SW 1271 (cell line): ENCODE data around the gene SLC12A1.

Experiments used
- DNase-seq, 2 experiments: peaks; one replicate each; lab custom pipeline; 2025; lab: John Stamatoyannopoulos, UW

The SLC12A1 gene

DNA sequence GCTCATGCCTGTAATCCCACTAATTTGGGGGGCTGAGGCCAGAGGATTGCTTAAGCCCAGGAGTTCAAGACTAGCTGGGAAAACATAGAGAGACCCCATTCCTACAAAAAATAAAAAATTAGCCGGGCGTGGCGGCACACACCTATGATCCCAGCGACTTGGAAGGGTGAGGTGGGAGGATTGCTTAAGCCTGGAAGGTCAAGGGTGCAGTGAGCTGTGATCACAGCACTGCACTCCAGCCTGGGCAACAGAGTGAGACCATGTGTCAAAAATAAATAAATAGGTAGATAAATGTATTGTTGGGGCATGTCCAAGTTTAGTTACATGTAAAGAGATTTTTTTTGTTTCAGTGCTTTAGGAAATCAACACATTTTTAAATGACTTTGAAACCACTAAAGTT is 36.4 kb downstream of the SLC12A1 start:
- no peak for DNase-seq

DNA sequence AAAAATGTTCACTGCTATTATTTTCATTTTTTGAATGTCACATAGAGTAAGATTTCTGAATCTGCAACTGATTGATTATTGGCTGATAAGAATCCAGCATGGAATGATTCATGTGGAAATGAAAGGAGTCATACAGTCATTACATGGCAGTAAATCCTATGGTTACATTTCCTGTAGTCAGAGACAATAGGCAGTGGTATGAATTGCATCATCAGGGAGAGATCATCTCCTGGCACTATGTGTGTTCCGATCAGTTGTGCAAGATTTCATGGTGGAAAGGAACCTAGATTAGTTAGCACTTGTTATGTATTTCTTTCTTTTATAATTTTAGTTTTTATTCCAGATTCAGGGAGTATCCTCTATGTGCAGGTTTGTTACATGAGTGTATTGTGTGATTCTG is 38.8 kb downstream of the SLC12A1 start:
- no peak for DNase-seq

DNA sequence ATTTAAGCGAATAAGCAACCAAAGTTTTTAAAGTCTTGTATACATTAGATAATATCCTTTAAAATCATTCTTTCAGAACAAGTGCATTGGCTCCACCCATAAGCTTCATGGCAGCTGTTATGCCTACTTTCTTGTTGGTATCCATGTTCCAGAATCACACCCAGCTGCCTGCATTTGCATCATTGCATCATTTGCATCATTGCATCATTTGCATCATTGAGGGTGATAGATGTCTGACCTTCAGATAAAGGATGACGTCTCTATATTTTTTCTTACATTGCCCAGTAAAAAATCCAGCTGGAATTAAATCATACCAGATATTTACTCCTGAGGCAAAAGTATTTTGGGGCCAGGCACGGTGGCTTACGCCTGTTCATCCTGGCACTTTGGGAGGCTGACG is 42.3 kb downstream of the SLC12A1 start:
- no peak for DNase-seq

DNA sequence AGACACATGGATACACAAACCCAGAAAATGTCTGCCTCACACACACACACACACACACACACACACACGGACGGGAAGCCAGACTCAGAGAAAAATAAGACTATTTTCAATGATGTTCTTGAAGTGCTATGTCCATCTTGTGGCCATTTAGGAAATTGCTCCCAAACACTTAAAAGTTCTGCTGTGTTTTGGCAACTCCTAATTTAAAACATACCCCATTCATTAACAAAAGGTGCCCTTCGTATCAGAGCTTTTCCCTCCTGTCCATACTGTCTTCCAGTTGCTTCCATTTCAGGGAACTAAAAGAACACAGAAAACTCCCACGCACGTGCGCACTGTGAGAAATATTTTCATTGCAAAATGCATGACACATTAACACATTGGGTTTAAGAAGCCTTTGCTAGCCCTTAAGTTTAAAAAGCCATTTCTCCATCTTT is 44.6 kb downstream of the SLC12A1 start:
- DNase-seq: peak; percentile 6 to 44

DNA sequence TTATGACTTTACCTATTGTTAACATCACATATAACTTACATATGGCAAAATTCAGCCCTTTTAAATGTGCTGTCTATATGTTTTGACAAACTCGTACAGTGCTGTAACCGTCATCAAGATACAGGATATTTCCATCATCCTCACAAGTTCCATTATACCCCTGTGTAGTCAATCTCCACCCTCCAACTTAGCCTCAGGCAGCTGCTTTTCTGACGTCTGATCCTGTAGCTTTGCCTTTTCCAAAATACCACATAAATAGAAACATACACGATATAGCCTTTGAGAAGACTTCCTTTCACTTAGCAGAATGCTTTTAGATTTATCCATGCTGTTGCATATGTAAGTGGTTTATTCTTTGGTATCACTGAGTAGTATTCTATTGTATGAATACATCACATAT is 47.1 kb downstream of the SLC12A1 start:
- no peak for DNase-seq

DNA sequence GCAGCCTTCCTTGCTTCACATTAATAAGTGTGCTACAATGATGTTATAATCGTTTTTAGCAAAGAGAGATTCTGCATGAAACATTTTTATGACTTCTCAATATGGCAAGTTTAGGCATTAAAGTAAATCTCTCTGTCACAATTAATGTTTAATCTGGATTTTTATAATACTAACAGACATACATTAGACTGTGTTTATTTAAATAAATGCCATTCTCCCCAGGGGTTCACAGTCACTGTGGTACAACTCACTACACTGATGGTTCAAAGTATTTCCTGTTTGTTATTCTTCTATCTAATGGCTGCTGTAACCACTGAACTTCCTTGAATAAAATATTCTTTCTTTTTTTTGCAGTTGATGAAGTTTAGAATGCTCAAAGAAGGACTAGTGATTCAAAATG is 59.0 kb downstream of the SLC12A1 start:
- DNase-seq: no peak

DNA sequence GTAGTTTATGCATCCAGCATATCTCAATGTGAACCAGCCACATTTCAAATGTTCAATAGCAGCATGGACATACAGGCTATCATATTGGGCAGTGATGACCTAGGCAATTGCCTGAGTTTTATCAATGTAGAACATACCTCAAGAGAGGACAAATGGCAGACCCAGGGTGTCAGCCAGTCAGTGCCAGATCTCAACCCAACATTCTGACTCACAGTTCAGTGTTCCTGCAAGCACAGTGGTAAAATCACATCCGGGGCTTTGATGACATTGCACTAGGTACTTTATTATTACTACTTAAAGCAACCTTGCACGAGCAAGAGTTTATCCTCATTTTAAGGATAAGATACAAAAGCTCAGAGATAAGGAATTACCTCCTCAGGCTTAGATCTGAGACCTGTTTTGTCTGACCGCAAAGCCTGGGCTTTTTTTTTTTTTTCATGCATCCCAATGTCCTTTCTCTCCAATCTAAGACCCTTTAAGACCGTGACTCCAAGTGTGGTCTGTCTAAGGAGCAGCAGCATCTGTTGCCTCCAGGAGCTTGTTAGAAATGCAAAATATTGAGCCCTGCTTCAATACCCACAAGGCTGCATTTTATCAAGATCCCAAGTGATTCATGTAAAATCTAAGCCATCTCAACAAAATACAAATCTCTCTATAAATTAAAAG is 60.1 kb downstream of the SLC12A1 start:
- no peak for DNase-seq

DNA sequence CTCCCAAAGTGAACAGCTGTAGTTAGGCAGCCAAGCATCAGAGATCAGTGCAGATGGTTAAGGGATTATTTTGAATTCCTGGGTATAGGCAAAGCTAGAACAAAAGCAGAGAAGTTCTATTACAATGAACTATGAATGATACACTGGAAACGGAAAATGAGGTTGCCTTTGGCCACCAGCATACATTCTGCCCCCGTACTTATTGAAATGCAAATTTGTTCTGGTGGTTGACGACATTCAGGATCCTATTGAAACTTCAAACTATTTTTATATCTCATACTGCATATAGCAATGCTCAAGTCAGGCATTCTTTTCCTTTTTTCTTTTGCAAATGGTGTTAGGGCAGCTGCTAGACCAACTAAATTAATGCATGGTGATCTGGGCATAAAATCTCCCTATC is 61.7 kb downstream of the SLC12A1 start:
- no peak for DNase-seq

DNA sequence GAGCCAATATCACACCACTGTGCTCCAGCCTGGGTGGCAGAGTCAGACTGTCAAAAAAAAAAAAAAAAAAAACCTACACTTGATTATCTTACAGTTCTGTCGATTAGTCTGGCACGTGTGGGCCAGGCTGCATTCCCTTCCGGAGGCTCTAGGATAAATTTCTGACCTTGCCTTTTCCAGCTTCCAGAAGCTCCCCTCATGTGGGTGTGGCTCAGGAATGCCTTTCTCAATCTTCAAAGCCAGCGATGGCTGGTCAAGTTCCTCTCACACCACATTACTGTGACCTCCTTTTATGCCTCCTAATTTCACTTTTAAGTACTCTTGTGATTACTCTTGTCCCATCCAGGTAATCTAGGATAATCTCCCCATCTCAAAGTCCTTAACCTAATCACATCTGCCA is 66.9 kb downstream of the SLC12A1 start:
- no peak for DNase-seq

DNA sequence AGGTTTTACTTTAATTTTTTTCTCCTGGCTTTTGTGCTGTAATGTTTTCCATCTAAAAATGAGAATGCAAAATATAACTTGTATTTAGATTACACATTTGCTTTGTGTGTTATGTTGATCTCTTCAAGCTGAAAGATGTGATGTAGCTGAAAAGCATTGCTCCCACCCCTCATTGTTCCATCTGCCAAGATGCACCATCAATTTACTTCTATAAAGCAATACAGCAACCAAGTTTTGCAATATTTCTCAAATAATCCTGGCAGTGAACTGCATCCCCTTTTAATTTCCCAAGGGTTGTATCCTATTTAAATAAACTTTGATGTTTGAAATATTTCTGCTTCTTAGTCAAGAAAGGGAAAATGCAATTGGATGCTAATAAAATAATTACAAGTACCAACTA is 72.6 kb downstream of the SLC12A1 start:
- no peak for DNase-seq

DNA sequence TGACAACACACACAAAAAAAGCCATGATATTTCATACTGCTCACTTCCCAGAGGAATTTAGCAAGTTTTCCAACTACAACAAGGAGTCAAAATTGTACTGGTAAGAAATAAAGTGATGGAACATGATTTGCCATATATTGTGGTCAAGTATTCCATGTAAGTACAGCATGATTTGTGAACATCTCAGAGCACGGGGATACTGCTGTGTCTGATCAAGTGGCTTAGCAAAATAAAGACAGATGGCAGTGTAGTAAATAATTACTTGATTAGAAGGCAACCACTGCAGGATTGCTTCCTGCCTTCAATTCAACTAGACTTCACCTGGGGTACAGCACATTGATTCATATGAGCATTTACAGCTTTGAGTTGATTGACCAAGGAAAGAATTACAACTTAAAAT is 73.5 kb downstream of the SLC12A1 start:
- DNase-seq: no peak

DNA sequence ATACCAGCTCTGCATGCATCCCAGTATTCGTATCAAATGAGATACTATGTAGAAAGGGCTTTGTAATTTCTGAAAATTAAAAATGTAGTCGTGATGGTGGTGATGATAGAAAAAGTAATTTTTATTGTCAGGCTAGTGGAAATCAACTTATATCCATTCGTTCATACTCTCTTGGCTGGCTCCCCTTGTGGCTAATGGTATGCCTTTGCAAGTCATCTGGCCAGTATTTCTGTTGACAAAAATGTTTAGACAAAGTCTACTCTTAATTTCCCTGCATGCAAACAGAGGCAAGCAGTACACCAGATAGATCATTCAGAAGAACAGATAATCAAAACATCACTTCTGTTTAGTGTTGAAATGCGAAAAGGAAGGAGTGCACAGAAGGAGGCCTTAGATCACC is 75.6 kb downstream of the SLC12A1 start:
- no peak for DNase-seq

DNA sequence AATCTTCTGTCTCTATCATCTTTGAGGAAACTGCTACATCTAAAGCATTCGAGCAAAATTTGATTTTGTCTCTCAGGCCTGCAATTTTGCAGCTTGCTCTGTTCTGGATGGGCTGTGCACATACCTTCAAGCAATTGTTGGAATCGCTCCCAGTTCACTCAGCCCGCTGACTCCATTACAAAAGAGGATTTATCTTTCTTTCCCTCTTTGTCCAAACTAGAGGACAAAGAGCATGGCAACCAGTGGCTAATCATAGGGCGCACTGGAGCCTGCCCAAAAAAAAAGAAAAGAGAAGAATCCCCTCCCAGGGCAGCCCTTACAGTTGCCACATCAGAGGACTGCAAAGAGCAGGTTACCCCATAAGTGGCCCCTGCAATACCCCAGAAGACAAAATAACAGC is 76.1 kb downstream of the SLC12A1 start:
- DNase-seq: no peak

DNA sequence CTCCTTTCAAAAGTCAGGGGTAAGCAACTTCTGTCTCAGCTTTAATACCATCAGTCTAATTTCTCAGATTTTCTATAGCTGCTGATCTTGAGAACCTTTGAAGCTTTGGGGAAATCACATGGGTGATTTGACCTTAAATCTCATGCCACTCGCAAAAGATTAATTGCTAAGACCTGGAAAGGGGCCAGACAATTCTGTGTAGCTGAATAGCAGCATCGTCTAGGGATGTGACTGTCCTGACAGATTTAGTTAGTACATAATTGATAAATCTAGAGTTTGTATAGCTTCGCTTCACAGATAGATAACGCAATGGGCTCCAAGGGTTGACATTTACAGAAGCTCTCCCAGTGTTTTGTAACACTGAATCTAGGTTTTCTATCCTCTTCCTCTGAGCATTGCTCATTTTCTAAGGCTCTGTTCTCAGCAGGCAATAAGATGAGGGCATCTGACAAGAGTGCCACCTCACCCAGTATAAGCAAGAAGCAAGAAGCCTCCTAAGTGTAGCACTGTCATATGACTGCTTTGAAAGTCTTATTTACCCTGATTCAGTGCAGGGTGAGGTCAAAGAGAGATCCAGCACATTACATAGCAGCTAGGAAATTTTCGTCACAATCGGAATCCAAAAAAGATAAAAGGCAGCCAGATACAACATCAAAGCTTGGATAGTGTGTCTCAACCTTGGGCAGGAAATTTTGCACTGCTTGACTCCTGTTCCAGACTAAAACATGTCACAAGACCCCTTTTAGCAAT is 77.5 kb downstream of the SLC12A1 start:
- DNase-seq: no peak

DNA sequence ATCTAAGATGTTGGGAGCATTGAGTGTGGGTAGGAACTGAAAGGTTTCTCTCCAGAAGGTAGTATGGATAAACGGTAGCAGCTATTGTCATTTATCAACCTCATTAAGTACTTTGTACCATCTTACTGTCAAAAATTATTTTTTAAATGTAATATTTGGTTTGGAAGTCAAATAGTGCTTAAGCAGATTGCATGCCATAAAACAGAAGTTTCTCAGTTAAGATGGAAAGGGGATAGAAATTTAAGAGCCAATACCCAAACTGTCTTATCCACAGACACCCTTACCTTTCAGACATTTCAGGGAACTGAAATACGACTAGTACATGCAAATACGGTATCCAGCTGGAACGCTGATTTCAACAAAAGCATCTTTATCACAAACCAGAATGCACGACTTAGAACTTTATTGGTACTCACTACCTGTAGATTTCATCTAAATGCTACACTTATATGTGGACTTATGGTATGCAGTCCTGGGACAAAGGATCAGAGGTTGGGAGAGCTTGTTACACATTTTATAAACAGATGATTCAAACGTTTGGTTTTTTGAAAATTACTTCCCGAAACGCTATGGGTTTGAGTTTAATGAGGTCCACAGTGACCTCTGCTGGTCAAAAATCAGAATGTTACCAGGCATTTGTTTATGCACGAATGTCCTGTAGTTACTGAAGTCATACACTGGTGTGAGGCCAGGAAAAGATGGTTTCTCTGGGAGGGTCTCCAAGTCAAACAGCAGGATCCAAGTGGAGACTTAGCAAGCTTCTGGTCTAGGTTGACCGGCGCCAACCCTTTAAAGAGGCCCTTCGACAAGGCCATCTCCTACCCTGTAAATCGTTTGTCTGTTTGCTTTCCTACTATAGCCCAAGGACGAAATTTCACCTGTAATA is 79.5 kb downstream of the SLC12A1 start:
- DNase-seq: peak in 1 of 2 experiments; percentile 13

DNA sequence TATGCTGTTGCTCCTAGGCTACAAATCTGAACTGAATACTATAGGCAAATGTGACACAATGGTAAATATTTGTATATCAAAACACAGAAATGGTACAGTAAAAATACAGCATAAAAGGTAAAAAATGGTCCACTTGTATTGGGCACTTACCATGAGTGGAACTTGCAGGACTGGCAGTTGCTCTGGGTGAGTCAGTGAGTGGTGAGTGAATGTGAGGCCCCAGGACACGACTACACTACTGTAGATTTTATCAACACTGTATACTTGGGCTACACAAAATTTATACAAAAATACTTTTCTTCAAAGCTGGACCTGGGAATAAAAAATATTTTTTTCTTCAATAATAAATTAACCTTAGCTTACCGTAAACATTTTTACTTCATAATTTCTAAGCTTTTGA is 83.5 kb downstream of the SLC12A1 start:
- DNase-seq: no peak

DNA sequence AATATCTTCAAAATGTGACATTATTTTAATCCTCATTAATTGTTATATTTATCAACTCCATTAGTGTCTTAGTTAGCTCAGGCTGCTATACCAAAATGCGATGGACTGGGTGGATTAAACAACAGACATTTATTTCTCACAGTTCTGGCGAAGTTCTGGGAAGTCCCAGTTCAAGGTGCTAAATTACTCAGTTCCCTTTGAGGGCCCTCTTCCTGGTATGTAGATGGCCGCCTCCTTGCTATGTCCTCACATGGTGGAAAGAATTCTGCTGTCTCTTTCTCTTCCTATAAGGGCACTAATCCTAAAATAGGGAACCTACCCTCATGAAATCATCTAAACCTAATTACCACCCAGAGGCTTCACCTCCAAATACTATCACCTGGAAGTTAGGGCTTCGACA is 86.4 kb downstream of the SLC12A1 start:
- DNase-seq: no peak

DNA sequence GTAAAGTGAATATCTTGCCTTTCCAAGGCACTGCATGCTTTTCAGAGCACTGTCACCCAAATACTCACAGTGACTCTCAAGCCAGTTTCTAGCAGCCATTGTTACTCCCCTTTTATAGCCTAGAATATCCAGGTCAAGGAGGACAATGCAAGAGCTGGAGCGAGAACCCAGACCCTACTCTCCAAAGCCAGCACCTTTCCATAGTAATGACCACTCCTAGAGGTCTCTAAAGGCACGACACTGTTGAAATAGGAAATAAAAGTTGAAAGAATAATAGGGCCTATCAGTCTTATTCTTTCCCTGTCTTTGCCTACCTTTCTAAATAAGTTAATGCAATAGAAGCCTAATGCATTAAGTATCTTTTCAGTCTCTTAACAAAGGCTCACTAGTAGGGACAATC is 91.6 kb downstream of the SLC12A1 start:
- DNase-seq: no peak

DNA sequence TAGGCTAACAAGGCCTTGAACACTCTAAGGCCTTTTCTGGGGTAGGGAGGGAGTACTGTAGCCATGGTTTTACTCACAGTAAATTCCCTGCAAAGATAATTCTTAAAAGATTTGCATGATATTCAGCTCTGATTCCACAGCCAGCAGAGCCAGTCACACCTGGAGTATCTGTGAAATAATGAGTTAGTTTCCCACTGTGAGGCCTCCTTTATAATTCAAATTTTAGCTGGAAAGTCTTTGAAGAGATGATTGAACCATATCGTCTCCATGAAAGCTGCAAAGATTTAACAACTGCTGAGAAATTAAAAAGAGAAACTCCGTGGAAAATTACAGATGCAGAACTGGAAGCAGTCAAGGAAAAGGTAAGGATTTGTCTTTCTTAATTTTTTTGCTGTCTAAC is 92.8 kb downstream of the SLC12A1 start:
- DNase-seq: no peak

DNA sequence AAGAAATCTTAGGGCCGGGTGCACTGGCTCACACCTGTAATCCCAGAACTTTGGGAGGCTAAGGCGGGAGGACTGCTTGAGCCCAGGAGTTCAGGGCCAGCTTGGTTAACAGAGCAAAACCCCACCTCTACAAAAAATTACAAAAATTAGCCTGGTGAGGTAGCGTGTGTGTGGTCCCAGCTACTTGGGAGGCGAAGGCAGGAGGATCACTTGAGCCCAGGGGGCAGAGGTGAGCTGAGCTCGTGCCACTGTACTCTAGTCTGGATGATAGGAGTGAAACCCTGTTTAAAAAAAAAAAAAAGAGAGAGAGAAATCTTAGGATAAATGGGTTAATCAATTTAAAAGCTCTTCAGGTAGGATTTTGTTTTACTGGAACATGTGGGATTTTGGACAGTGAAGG is 93.9 kb downstream of the SLC12A1 start:
- DNase-seq: no peak

DNA sequence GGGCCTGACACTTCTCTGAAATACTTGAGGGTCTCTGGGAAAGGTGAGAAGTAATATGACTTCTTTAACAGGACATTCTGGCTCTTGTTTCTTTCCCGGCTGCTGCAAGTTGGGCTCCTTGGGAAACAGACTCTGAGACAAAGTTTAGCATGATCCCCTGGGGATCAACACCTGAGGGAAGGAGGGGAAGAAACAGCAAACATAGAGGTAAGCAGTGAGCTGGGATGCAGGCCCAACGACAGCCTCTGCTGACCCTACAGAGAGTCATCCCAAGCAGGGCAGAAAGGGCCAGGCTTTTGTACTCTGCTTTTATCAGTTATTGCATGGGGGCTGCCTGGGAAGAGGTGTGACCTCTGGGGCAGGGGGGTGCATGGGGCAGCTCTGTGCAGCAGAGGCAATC is 98.3 kb downstream of the SLC12A1 start:
- no peak for DNase-seq

DNA sequence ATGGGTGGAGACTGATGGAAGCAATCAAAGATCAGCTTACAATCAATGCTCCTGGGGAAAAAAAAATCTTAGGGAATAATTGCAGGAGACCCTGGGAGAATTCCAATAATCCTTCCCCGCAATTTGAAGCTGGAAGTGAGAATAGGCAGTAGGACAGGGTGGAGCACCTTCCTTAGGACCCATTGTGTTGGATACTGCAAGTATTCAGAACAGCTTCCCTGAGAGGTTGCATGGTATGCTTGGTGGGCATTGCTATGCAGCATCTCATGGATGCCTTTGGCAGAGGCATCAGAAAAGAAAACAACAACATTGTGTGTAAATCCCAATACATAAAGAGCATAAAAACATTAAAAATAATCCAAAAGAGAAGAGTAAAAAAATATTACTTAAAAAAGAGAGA is 100.5 kb downstream of the SLC12A1 start:
- DNase-seq: no peak

DNA sequence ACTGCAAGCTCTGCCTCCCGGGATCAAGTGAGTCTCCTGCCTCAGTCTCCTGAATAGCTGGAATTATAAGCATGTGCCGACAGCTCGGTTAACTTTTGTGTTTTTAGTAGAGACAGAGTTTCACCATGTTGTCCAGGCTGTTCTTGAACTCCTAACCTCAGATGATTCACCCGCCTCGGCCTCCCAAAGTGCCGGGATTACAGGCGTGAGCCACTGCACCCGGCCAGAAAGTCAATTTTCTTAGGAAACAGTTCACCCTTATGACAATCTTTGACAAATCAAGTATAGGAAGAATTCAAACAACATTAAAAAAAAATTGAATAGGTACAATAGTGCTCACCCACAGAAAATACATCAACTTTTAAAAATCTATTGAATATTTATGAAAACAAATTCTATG is 101.5 kb downstream of the SLC12A1 start:
- no peak for DNase-seq
